GM21447 (cell line): ENCODE data around the gene POLR1E.

Source experiments
- ATAC-seq: cut with Tn5 transposase; IDR thresholded peaks from one replicate; pipeline ENCODE4 v1.9.1; 2021; ENCODE audit not compliant: unreplicated experiment

Gene POLR1E, protein sequence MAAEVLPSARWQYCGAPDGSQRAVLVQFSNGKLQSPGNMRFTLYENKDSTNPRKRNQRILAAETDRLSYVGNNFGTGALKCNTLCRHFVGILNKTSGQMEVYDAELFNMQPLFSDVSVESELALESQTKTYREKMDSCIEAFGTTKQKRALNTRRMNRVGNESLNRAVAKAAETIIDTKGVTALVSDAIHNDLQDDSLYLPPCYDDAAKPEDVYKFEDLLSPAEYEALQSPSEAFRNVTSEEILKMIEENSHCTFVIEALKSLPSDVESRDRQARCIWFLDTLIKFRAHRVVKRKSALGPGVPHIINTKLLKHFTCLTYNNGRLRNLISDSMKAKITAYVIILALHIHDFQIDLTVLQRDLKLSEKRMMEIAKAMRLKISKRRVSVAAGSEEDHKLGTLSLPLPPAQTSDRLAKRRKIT

DNA sequence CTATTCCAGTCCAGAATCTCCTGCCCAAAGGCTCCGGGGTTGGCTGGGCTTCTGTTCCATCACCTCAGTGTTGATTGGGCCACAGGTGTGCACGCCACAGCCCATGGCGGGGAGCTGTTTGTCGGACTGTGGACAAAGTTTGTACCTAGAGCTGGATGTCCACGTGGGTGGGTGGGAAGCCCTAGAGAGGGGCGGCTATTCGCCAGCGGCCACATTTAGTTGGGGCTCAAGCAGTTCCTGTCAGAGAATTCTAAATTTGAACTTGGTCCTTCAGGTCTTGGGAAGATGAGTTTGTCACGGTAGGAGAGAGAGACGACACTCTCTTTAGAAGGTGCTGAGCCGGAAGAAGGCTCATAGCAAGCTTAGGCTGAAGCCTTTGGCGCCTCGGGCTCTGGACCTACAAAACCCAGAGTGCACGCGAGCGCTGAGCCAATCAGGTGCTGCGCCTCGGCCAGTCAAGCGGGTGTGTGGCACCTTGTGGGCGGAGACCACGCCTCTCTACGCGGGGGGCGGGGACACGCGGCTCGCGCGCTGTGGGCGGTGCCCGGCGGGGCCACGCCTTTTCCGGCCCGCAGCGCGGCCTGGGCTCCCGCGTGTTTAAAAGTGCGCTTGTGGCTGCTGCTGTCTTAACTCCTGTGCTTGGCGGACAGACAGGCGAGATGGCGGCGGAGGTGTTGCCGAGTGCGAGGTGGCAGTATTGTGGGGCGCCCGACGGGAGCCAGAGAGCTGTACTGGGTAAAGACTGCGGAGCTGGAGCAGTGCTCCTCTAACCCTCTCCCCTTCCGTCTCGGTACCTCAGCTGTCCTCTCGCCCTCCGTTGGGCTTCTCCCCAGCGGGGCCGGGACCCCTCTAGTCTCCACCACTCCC is at the start of gene POLR1E:
Gene POLR1E (plus strand): TSS at position 560 of the 867 bp plus-strand sequence. CDS start 100 bp downstream, at position 660.
- peak; percentile 97 for ATAC-seq

DNA sequence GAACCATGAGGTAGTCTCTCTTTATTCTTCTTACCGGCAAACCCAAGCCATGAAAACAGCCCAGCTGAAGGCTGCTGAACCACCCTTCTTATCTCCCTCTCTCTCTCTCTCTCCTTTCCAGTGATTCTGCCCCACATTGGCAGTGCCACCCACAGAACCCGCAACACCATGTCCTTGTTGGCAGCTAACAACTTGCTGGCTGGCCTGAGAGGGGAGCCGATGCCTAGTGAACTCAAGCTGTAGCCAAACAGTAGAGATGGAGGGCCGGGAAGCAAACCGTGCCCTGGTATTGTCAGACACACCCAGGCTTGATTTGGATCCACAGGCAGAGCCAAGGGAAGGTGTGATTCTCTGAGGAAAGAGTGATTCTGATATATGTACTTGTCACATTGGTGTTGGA is 49.2 kb upstream of the POLR1E start:
- ATAC-seq, result no peak

GRCh38 chr9:37437010-37437409 is 48.7 kb upstream of the POLR1E start:
- ATAC-seq, result no peak

DNA sequence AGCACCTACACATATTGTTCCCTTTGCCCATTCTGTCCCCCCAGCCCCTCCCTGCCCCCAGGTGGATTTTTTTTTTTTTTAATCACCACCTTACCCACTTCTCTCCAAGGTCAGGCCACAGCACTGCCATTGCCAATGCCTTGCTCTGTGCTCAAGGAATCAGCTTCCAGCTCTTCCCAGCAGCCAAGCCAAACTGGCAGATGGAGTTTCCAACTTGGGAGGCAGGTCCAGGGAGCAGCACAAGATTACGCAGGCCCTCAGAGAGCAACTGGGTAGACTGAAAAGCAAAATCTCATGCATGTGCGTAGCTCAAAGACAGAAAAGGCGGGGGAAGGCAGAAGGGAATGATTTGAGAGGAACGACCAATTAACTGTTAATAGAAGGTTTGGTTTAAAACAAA is 48.1 kb upstream of the POLR1E start:
- ATAC-seq, result no peak

DNA sequence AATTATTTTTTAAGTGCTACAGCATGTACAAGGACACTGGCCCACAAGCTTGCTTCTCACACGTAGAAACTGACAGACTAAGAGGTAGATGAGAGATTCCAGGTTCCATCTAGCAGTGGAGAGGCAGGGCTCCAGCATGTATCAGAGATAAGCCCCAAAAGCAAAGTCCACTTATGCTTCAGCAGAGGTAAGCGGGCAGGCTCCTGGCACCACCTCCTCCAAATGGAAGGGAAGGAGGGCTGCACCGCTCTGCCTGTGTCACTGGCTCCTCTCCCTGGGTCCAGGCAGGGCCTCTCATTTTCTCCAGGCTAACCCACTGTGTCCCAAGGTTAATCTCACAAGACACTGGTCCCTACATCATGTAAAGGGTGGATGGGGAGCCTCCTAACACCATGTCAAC is 47.4 kb upstream of the POLR1E start:
- no peak for ATAC-seq

DNA sequence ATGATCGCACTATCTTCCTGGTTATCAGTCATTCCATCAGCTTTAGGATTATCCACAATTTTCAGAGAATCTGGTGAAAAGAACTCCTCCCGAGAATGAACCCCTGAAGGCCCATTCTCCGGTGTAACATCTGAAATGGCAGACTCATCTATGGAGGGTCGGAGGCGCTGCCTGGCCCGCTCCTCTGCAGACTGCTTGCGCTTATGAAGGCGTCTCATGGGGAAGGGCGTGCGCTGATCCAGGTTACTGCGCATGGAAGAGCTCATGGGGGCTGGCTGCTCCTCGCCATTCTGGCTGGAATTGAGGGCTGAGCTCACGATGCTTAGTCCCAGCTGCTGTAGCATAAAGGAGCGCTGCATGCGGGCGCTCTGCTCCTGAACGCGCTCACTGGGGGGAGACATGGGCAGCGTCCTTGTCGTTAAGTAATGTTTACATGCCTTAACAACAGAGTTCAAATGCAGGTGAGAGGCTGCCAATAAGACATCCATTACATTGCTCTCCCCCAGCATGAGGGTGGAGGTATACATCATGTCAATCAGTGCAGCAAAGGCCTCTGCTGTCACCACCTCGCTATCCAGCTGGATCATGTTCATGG is 43.9 kb upstream of the POLR1E start:
- no peak for ATAC-seq

GRCh38 chr9:37442556-37442955 is 43.2 kb upstream of the POLR1E start:
- no peak for ATAC-seq

DNA sequence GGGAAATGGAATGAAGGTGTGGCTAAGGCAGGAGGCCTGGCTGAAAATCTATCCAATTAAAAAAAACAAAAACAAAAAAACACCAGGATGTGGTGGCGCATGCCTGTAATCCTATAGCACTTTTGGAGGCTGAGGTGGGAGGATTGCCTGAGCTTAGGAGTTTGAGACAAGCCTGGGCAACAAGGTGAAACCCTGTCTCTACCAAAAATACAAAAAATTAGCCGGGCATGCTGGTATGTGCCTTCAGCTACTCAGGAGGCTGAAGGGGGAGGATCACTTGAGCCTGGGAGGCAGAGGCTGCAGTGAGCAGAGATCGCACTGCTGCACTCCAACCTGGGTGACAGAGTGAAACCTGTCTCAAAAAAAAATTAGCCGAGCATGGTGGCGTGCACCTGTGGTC is 42.2 kb upstream of the POLR1E start:
- no peak for ATAC-seq

DNA sequence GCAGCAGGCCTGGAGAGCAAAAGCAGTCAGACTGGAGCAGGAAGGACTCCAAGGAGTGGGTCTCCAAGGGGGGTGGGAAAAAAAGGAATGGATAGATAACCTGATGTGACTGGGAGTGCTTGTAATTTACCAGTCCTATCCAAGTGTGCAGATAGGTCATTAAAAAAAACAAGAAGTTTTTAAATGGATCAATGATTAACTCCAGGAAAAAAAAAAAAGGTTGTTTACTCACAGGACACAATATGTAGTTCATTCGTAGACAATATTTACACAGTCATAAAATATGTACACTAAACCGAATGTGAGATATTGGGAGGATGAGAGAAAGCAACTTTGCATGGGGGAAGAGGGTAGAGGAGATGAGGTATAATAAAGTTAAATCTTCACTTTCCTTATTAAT is 40.9 kb upstream of the POLR1E start:
- no peak for ATAC-seq

GRCh38 chr9:37445832-37446231 is 39.9 kb upstream of the POLR1E start:
- no peak for ATAC-seq

GRCh38 chr9:37446401-37446800 is 39.3 kb upstream of the POLR1E start:
- ATAC-seq, result no peak

- ATAC-seq, result no peak
Measured at GRCh38 chr9:37447111-37447510, 38.6 kb upstream of the POLR1E start.

GRCh38 chr9:37449862-37450632 is 35.7 kb upstream of the POLR1E start:
- no peak for ATAC-seq

DNA sequence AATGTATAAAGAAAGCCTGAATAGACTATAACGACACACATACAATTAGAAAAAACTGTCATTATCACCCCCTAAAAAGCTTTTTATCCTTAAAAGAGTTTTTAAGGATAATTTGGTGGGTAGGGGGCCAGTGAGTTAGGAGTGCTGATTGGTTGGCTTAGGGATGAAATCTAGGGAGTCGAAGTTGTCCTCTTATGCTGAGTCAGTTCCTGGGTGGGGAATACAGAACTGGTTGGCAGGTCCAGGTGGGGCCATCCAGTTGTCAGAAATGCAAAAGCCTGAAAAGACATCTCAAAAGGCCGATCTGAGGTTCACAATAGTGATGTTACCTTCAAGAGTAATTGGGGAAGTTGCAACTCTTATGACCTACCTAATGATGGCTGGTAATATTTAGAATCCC is 34.1 kb upstream of the POLR1E start:
- no peak for ATAC-seq

DNA sequence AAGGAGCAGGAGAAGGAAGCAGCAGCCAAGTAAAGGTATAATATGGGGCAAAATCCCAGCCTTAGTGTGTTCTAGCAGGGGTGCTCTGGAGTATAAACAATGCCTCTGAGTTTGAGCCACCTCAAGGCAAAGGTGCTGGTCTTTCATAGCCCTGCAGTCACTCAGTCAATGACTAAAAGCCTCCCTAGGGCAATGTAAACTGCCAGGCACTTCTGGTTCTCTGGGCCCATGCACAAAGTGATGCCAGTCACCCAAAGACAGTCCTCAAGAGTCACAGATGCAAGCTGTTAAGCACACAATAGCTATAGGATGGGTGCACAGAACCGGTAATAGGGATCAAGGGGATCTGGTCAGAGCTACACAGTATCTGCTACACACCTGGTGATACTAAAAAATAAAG is 33.1 kb upstream of the POLR1E start:
- no peak for ATAC-seq

- no peak for ATAC-seq
Measured at GRCh38 chr9:37453827-37454226, 31.9 kb upstream of the POLR1E start.

DNA sequence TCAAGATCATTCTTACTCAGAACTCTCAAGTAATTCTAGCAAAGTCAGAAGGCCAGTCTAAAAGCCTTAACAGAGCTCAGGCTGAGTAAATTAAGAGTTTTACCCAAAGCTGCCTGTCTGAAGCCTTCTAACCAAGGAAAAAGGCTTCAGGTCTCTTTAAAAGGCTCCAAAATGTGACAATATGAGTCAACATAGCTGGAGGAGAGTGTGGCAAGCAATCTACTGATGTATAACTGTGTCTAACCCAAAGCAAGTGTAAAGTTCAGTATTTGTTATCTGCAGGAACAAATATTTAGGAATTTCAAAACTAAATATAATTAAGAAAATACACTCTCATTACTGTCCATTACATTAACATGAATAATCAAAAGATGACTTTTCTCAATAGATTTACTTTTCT is 31.5 kb upstream of the POLR1E start:
- ATAC-seq, result no peak

DNA sequence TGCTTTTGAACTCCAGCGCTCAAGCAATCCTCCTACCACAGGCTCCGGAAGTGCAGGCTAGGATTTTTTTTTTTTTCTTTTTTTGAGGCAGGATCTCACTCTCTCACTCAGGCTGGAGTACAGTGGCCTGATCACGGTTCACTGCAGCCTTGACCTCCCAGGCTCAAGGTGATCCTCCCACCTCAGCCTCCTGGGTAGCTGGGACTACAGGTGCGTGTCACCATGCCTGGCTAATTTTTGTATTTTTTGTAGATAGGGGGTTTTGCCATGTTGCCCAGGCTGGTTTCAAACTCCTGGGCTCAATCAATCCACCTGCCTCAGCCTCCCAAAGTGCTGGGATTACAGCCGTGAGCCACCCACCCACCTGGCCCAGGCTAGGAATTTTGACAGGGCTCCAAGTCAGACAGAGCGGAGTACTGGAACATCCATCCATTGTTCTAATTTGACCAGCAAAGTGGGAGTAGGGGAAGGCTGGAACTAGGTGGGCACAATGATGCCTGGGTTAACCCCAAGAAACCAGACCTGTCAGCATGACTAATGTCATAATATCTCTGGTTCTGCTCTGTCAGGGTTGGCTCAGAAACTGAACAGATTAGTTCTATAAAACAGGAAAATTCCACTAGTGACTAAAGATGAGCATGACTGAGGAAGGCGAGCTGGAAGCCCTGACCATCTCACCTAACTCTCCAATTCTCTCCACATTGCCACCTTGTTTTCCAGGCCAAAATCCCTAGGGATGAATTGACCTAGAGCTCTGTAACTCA is 29.7 kb upstream of the POLR1E start:
- no peak for ATAC-seq

GRCh38 chr9:37456817-37457216 is 28.9 kb upstream of the POLR1E start:
- no peak for ATAC-seq

DNA sequence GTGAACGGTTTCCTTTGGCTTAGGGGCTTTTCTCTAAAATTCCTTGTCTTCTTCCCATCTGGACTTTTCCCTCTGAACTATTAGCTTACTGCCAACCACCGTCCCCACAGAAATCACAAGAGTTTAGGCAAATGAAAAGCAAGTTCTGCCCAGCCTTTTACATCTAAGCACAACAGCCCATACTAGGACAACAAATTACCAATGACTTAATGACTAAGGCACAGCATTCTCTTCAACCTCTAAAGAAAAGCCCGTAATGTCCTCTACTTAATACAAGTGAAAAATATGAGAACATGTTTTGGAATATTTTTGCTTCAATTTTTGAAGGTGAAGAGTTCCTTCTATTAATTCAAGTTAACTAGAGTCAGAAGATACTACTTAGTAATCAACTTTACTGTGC is 21.7 kb upstream of the POLR1E start:
- ATAC-seq, result no peak
